Subcutaneous abdominal adipose tissue (tissue), 5 donors: ENCODE measurements around the gene RBM4.
A peak's percentile ranks its signal among the peaks of the same experiment; 100 is the strongest.

Source experiments
- H3K27ac ChIP-seq: one replicate; pipeline ENCODE4 v1.7.0; 2013; ENCODE audit warnings: low read depth, mild to moderate bottlenecking, inconsistent platforms, low read length, moderate library complexity
- H3K27me3 ChIP-seq, 5 donors: one replicate each; pipeline ENCODE4 v1.7.0; 2013; ENCODE audit warnings: low read length in 5 of 5, inconsistent platforms in 1 of 5; ENCODE audit not compliant: control insufficient read depth in 5 of 5, insufficient read depth in 4 of 5
- H3K36me3 ChIP-seq, 5 donors: one replicate each; pipeline ENCODE4 v1.7.0; 2013; ENCODE audit warnings: low read length in 5 of 5; ENCODE audit not compliant: control insufficient read depth in 5 of 5, insufficient read depth in 5 of 5
- H3K4me1 ChIP-seq, 5 donors: one replicate each; pipeline ENCODE4 v1.7.0; 2013; ENCODE audit warnings: low read length in 5 of 5, mild to moderate bottlenecking in 3 of 5, moderate library complexity in 1 of 5; ENCODE audit not compliant: control insufficient read depth in 5 of 5, insufficient read depth in 5 of 5
- H3K4me3 ChIP-seq, 5 donors: one replicate each; pipeline ENCODE4 v1.7.0; 2013; ENCODE audit warnings: low read length in 5 of 5, low read depth in 1 of 5
- H3K9ac ChIP-seq, 5 donors: one replicate each; pipeline ENCODE4 v1.7.0; 2013; ENCODE audit warnings: low read length in 5 of 5, mild to moderate bottlenecking in 4 of 5, moderate library complexity in 3 of 5
- H3K9me3 ChIP-seq, 5 donors: one replicate each; pipeline ENCODE4 v1.7.0; 2013; ENCODE audit warnings: low read length in 5 of 5; ENCODE audit not compliant: control insufficient read depth in 5 of 5
- donor health status: healthy.
- donor health status: healthy.
- donor health status: healthy.
- donor health status: healthy.
- donor health status: healthy.

Gene RBM4

DNA sequence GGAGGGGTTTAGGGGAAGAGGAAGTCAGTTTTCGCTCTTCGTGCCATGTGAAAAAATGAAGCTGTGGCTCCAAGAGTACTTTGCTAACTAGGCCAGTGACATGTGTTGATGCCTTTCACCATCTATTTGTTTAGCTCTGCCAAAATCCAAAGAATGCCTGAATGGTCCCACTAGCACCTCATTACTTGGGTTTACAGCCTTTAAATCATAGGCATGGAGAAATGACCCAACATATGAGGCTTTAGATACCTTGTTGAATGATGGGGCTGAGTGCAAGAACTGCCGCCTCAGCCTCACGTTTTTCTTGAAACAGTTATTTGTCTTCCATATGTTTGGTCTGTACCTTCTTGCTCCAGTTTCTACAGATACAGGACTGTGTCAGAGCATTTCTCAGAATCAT is 8.3 kb downstream of the RBM4 start:
- Histone ChIP-seq H3K9me3 (no peaks in the 10 kb centered on the region), H3K27me3 (no peaks in the 10 kb centered on the region), H3K4me3 (no peak overlapping the region), H3K4me1 (peaks cover 7 to 45% (median 40%) of the 10 kb centered on the region in 5 donors), H3K9ac (peak overlapping the region in 2 of 5 donors; percentile 7 to 19), H3K36me3 (peaks cover 27 to 76% (median 62%) of the 10 kb centered on the region in 5 donors), H3K27ac (no peak overlapping the region)

DNA sequence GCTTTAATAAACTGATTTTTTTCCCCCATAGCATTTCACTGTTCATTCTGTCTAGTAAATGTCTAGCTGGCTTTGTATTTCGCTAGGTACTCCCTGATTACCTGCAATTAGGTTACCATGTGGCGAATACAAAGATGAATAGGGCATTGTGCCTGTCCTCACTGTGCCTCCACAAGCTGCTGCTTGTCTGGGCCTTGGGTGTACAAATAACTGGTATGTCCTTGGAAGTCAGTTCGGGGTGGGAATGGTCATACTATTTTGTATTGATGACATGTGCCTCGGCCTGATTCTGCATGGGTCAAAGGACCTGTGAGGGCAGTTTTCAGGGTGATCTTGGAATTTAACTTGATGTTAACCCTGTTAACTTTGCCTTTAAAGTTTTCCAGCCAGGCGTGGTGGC is 11.4 kb downstream of the RBM4 start:
- no peak overlapping the region for H3K9ac ChIP-seq
- H3K27me3 ChIP-seq = no peaks in the 10 kb centered on the region
- H3K4me3 ChIP-seq = no peak overlapping the region
- H3K36me3 ChIP-seq = peaks cover 18 to 56% (median 48%) of the 10 kb centered on the region in 5 donors
- H3K27ac ChIP-seq = no peak overlapping the region
- H3K9me3 ChIP-seq = no peaks in the 10 kb centered on the region
- peaks cover 2 to 15% (median 10%) of the 10 kb centered on the region in 5 donors for H3K4me1 ChIP-seq

DNA sequence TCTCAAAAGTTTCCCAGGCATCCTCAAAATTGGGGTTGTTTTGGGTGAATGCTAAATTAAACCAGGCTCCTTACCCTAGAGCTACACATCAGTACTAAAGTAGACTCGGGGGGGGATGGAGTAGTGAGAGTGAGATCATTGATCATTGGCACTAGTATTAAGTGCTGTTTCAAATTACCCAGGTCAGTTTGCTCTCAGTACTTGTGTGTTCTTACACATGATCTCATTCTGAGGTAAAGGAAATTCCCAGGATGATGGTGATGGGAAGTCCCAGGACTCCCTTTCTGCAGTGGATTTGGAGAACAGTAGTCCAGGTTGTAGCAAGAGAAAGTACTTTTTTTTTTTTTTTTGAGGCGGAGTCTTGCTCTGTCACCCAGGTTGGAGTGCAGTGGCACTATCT is 12.5 kb downstream of the RBM4 start:
- Histone ChIP-seq H3K9me3 (no peaks in the 10 kb centered on the region), H3K36me3 (peaks cover 10 to 45% (median 42%) of the 10 kb centered on the region in 5 donors), H3K9ac (no peak overlapping the region), H3K4me3 (no peak overlapping the region), H3K27ac (no peak overlapping the region), H3K27me3 (no peaks in the 10 kb centered on the region), H3K4me1 (peaks cover 0 to 4% (median 0%) of the 10 kb centered on the region in 5 donors)

DNA sequence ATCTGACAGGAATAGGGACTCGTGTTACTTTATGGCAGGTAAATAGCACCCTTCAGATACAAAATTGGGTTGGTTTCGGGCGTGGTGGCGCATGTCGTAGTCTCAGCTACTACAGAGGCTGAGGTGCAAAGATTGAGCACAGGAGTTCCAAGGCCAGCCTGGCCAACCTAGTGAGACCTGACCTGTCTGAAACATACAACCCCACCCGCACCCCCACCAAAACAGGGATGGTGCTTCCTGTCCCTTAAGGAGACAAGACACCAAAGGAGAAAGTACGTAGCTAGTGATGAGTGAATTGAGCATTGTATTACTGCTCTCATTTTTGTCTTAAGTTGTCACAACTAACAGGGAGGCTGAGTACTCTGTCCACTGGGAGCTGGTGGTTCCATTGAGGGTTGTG is 14.1 kb downstream of the RBM4 start:
- Histone ChIP-seq H3K4me1 (no peaks in the 10 kb centered on the region), H3K9ac (no peak overlapping the region), H3K27ac (no peak overlapping the region), H3K9me3 (no peaks in the 10 kb centered on the region), H3K27me3 (no peaks in the 10 kb centered on the region), H3K36me3 (peaks cover 0 to 34% (median 30%) of the 10 kb centered on the region in 5 donors), H3K4me3 (no peak overlapping the region)

DNA sequence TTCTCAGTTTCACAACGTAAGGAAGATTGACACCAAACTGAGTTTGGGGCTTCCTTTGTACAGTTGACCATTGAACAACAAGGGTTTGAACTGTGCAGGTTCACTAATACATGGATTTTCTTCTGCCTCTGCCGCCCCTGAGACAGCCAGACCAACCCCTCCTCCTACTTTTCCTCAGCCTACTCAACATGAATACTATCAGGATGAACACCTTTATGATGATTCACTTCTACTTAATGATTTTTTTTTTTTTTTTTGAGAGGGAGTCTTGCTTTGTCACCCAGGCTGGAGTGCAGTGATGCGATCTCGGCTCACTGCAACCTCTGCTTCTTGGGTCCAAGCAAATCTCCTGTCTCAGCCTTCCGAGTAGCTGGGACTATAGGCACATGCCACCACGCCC is 14.6 kb downstream of the RBM4 start:
- Histone ChIP-seq H3K4me3 (no peak overlapping the region), H3K36me3 (peaks cover 0 to 34% (median 30%) of the 10 kb centered on the region in 5 donors), H3K9me3 (no peaks in the 10 kb centered on the region), H3K4me1 (no peaks in the 10 kb centered on the region), H3K27me3 (no peaks in the 10 kb centered on the region), H3K9ac (no peak overlapping the region), H3K27ac (no peak overlapping the region)

DNA sequence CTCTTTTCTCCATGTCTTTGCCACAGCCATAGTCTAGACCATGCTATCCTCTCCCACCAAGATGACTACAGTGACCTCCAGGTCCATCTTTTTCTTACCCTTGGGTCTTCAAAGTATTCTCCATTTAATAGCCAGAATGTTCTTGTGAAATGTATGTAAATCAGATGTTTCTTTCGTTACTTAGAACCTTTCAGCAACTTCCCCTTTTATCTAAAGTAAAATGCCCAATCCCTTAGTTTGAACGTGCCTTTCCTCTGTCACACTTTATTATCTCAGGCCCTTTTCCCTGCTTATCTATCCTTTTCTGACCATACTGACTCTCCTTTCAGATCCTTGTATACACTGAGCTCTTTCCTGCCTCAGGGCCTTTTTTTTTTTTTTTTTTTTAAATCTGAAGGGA is 21.3 kb downstream of the RBM4 start:
- H3K4me1 ChIP-seq = no peaks in the 10 kb centered on the region
- no peak overlapping the region for H3K4me3 ChIP-seq
- no peaks in the 10 kb centered on the region for H3K27me3 ChIP-seq
- H3K36me3 ChIP-seq = peaks cover 4 to 26% (median 16%) of the 10 kb centered on the region in 5 donors
- H3K9me3 ChIP-seq = no peaks in the 10 kb centered on the region
- no peak overlapping the region for H3K27ac ChIP-seq
- no peak overlapping the region for H3K9ac ChIP-seq

DNA sequence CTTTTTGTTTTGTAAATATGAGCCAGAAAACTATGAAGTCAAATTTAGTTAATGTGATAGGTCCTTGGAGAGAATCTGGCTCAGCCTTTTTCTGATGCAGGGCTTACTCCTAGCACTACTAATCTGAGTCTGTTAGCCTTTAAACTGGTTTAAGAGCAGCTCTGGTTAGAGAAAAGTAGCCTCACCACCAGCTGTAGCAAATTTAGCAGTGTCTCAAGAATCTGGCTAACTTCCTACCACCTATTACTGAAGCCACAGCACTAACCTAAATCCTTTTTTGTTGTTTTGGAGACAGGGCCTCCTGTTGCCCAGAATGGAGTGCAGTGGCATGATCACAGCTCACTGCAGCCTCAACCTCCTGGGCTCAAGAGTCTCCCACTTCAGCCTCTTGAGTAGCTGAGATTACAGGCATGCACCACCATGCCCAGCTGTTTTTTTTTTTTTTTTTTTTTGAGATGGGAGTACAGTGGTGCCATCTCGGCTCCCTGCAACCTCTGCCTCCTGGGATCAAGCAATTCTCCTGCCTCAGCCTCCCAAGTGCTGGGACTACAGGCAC is 25.3 kb downstream of the RBM4 start:
- Histone ChIP-seq H3K9me3 (no peaks in the 10 kb centered on the region), H3K4me3 (no peak overlapping the region), H3K27me3 (no peaks in the 10 kb centered on the region), H3K36me3 (peaks cover 26 to 58% (median 40%) of the 10 kb centered on the region in 5 donors), H3K9ac (no peak overlapping the region), H3K27ac (no peak overlapping the region), H3K4me1 (no peaks in the 10 kb centered on the region)

DNA sequence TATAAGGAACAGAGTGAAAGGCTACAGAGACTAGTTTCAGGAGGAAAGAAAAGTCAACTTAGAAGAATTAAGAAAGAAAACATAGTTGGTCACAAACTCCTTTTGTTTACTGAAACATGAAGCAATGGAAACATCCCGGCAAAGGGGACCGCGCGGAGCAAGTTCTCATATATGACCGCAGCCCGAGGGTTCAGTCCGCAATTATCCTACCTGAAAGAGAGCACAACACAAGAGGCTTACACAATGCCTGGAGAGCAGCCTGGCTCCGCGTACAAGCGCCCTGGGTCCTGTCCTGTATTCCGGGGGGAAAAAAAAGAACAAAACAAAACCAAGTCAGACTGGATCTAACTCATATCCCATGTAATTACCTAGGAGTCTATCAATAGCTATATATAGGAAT is 26.9 kb downstream of the RBM4 start:
- Histone ChIP-seq H3K27me3 (no peaks in the 10 kb centered on the region), H3K27ac (no peak overlapping the region), H3K9ac (no peak overlapping the region), H3K4me3 (no peak overlapping the region), H3K9me3 (no peaks in the 10 kb centered on the region), H3K36me3 (peaks cover 22 to 57% (median 38%) of the 10 kb centered on the region in 5 donors), H3K4me1 (no peaks in the 10 kb centered on the region)

DNA sequence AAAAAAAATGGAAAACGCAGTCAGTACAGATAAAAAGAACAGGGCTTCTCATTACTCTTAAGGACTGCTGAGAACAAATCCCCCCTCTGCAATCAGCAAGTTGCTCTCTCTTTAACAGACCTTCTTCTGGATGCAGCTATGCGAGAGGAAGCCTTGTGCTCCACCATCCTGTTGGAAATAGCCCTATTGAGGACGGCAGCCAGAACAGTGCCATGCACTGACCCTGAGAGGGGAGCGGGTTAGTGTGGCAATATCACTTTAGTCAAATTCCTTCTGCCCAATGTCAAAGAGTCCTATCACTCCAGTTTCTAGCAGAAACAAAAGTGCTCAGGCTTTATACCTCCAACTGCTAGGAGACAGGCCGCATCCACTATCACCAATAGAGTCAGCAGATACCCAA is 32.3 kb downstream of the RBM4 start:
- Histone ChIP-seq H3K9me3 (no peaks in the 10 kb centered on the region), H3K9ac (no peak overlapping the region), H3K4me1 (peaks cover 0 to 9% (median 6%) of the 10 kb centered on the region in 5 donors), H3K27ac (no peak overlapping the region), H3K27me3 (no peaks in the 10 kb centered on the region), H3K36me3 (peaks cover 19 to 34% (median 24%) of the 10 kb centered on the region in 5 donors), H3K4me3 (no peak overlapping the region)

DNA sequence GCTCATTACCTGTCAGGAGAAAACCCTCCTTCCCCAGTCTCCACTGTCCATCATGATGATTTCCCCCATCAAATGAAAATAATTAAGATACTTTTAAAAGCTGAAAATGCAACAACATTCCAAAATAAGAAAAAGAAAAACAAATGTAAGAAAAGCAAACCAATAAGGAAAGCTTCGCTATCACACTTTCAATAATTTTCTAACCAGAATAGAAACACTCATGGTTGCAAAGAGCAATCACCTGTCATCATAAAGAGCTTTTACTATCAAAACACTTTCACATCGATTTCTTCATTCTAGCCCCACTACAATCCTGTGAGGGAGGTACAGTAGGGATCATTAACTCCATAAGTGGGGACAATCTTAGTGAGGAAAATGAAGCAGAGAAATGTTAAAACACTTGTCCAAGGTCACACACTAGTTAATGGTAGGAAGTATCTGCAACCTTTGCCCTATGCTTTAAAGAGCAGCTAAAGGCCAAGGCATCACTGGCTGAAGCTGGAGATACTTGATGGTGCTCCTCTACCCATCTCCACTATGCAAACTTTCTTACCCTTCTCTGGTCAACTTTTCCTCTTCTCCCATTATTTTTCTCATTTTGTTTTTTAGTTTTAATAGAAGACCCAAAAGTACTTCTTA is 36.6 kb downstream of the RBM4 start:
- Histone ChIP-seq H3K36me3 (peaks cover 0 to 4% (median 0%) of the 10 kb centered on the region in 5 donors), H3K9ac (no peak overlapping the region), H3K27me3 (no peaks in the 10 kb centered on the region), H3K27ac (no peak overlapping the region), H3K9me3 (no peaks in the 10 kb centered on the region), H3K4me3 (peak overlapping the region in 1 of 5 donors; percentile 7), H3K4me1 (peaks cover 4 to 36% (median 25%) of the 10 kb centered on the region in 5 donors)
